Transverse colon (tissue), 4 donors: Measurements from ENCODE around the gene SNRPE. TPM values are rescaled to one million over a fixed set of nuclear protein-coding genes. Genes with fewer than 3 reads are reported as not detected.

Experiments
- DNase-seq: peaks from one replicate; pipeline ENCODE4 v3.0.0-alpha.2; 2019
- H3K27ac ChIP-seq, 4 donors: fragments of 200-600 bp; sonication (generic); 2 replicates each; pipeline ENCODE4 v1.5.1; 2016 to 2018; ENCODE audit warnings: inconsistent platforms in 4 of 4
- H3K27me3 ChIP-seq: fragments of 200-600 bp; sonication (generic); 2 replicates; pipeline ENCODE4 v1.5.1; 2017; ENCODE audit warnings: inconsistent platforms
- H3K36me3 ChIP-seq, 4 donors: fragments of 200-600 bp; sonication (generic); 2 replicates each; pipeline ENCODE4 v1.5.1; 2017 to 2019; ENCODE audit warnings: inconsistent platforms in 4 of 4
- H3K4me1 ChIP-seq, 4 donors: fragments of 200-600 bp; sonication (generic); 2 replicates each; pipeline ENCODE4 v1.5.1; 2017 to 2020; ENCODE audit warnings: inconsistent platforms in 4 of 4
- H3K4me3 ChIP-seq, 4 donors: fragments of 200-600 bp; sonication (generic); 1 replicate in 1 of 4; 2 replicates in 3 of 4; pipeline versions ENCODE4 v1.5.1 to v1.6.1; 2017 to 2019; ENCODE audit warnings: inconsistent platforms in 4 of 4
- H3K9me3 ChIP-seq, 2 donors: fragments of 200-600 bp; sonication (generic); 2 replicates each; pipeline ENCODE4 v1.5.1; 2017 to 2019; ENCODE audit warnings: inconsistent platforms in 2 of 2
- EP300 ChIP-seq: sonication (generic); formaldehyde crosslinking; IDR thresholded peaks from one replicate; pipeline ENCODE4 v1.6.1; 2017; ENCODE audit warnings: antibody characterized with exemption, low read depth
- POLR2A ChIP-seq: fragments of 450-650 bp; IDR thresholded peaks from one replicate; pipeline ENCODE4 v1.6.1; 2016; ENCODE audit warnings: antibody characterized with exemption, mild to moderate bottlenecking, moderate library complexity
- POLR2AphosphoS5 ChIP-seq, 3 donors: sonication (generic); formaldehyde crosslinking; IDR thresholded peaks; one replicate each; pipeline ENCODE4 v1.6.1; 2016; ENCODE audit warnings: antibody characterized with exemption in 3 of 3
- WGBS, 2 donors: methylation state at CpG; one replicate each; pipeline ENCODE4 v1.1.5; 2018; ENCODE audit warnings: low coverage in 1 of 2; 5-methylcytosine and 5-hydroxymethylcytosine counted together
- in situ Hi-C, 4 donors: fragments of 200-750 bp; cut with MboI; loops; one replicate each; pipeline versions ENCODE4 v1.15.0 to v1.15.1; 2017; ENCODE audit warnings: low sequenced_read_pairs in 3 of 4, low pct_ligation_motif_present in 1 of 4, low pct_unique_long_range_greater_than_20kb in 1 of 4
- intact Hi-C: fragments of 100-400 bp; cut with DNase I; formaldehyde crosslinking; loops from one replicate; pipeline ENCODE4 v1.15.1; 2023; ENCODE audit warnings: low total_unique reads
- small RNA-seq, 4 donors: library from RNA; depleted of rRNA; stranded (forward); fragments of <200 nt; gene quantifications; one replicate each; pipeline ENCODE3, GENCODE V24; 2016
- total RNA-seq, 4 donors: library from RNA; depleted of rRNA; stranded (reverse); fragments of >200 nt; gene quantifications; one replicate each; pipeline ENCODE4 v1.1.0, GENCODE V29; 2016
- TF ChIP-seq, protein P1 (sequence below), 5 experiments: fragments of 200-600 bp in 3 of 5; fragments of 450-650 bp in 2 of 5; sonication (generic) in 3 of 5; IDR thresholded peaks; 1 replicate in 2 of 5; 2 replicates in 3 of 5; pipeline ENCODE4 v1.5.1; 2016 to 2017; ENCODE audit warnings: antibody characterized with exemption in 5 of 5, inconsistent platforms in 3 of 5, mild to moderate bottlenecking in 2 of 5, moderate library complexity in 1 of 5

SNRPE gene
- total RNA-seq, 4 donors from 2014 or later: 3.0 to 30.2 (median 24.0) TPM; not detected in 1

DNA sequence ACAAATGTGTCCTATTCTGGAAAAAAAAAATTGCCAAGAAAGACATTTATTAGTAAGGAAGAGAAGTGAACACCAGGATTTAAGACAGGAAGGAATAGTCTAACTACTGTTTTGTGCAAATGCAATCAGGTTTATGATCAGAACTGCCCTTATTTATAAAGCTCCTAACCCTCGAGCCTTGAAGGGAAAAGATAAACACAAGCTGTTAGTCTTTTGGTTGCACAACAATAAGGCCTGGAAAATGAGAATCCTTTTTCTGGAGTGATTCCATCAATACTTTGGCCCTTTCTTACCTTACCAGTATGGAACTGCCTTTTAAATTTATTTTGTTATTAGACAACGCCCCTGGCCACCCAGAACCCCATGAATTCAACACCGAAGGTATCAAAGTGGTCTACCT lies 52.9 kb downstream of the SNRPE start:
- intact Hi-C loops (no loop called here), in situ Hi-C loops (no loop called here)
- Histone ChIP-seq H3K27me3 (no peaks in the 10 kb centered on the region), H3K4me3 (no peak overlapping the region), H3K9me3 (no peaks in the 10 kb centered on the region), H3K27ac (no peak overlapping the region), H3K4me1 (no peaks in the 10 kb centered on the region), H3K36me3 (no peaks in the 10 kb centered on the region)
- DNase-seq: no peak
- TF ChIP-seq POLR2AphosphoS5 (IDR thresholded peaks at IDR 0.05) (no peak), EP300 (no peak), POLR2A (no peak)
- TF ChIP-seq, protein P1, sequence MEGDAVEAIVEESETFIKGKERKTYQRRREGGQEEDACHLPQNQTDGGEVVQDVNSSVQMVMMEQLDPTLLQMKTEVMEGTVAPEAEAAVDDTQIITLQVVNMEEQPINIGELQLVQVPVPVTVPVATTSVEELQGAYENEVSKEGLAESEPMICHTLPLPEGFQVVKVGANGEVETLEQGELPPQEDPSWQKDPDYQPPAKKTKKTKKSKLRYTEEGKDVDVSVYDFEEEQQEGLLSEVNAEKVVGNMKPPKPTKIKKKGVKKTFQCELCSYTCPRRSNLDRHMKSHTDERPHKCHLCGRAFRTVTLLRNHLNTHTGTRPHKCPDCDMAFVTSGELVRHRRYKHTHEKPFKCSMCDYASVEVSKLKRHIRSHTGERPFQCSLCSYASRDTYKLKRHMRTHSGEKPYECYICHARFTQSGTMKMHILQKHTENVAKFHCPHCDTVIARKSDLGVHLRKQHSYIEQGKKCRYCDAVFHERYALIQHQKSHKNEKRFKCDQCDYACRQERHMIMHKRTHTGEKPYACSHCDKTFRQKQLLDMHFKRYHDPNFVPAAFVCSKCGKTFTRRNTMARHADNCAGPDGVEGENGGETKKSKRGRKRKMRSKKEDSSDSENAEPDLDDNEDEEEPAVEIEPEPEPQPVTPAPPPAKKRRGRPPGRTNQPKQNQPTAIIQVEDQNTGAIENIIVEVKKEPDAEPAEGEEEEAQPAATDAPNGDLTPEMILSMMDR (IDR thresholded peaks at IDR 0.05): no peak
- WGBS, 2 donors: 71 to 72% methylated on average over 3 of the region's 3 CpGs

DNA sequence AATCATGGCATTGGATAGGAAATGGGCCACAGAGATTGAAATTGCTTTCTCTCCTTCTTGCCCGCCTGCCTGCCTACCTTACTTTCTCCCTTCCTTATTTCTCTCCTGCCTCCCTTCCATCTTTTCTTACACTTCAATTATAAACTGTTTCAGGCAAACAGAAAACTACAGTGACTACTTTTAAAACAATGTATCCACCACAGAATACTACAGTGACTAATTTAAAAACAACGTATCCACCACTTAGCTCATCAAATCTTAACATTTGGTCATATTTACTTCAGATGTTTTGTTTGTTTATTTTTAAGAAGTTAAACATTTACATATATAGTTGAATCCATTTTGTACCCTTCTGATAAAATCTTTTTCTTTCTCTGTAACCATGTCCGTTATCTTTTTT lies 54.4 kb downstream of the SNRPE start:
- intact Hi-C loops (no loop called here), in situ Hi-C loops (no loop called here)
- 67 to 76% methylated on average over 3 of the region's 3 CpGs for WGBS, 2 donors
- Histone ChIP-seq H3K4me1 (no peaks in the 10 kb centered on the region), H3K36me3 (no peaks in the 10 kb centered on the region), H3K27ac (no peak overlapping the region), H3K4me3 (no peak overlapping the region), H3K27me3 (no peaks in the 10 kb centered on the region), H3K9me3 (no peaks in the 10 kb centered on the region)
- DNase-seq: no peak
- TF ChIP-seq POLR2A (no peak), POLR2AphosphoS5 (IDR thresholded peaks at IDR 0.05) (no peak), EP300 (no peak)
- TF ChIP-seq, protein P1 (IDR thresholded peaks at IDR 0.05): no peak

DNA sequence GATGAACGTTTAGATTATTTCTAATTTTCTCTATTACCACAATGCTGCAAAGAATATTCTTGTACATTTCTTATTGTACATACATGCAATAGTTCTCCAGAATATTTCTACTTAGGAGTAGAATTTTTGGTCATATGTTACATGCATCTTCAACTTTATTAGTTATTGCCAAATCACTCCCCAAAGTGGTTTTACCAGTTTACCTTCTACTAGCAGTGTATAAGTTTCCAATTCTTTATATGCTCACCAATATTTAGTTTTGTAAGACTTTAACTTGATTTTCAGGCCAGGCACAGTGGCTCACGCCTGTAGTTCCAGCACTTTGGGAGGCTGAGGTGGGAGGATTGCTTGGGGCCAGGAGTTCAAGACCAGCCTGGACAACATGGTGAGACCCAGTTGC lies 55.4 kb downstream of the SNRPE start:
- Histone ChIP-seq H3K27ac (no peak overlapping the region), H3K4me3 (no peak overlapping the region), H3K36me3 (no peaks in the 10 kb centered on the region), H3K4me1 (no peaks in the 10 kb centered on the region), H3K9me3 (no peaks in the 10 kb centered on the region), H3K27me3 (no peaks in the 10 kb centered on the region)
- intact Hi-C loops: no loop called here
- WGBS, 2 donors: 83 to 89% methylated on average over 1 to 2 of the region's 2 CpGs
- DNase-seq: no peak
- in situ Hi-C loops: no loop called here
- TF ChIP-seq, protein P1 (IDR thresholded peaks at IDR 0.05): no peak
- TF ChIP-seq POLR2AphosphoS5 (IDR thresholded peaks at IDR 0.05) (no peak), POLR2A (no peak), EP300 (no peak)

Small RNAs within 50 kb of the gene (small RNA-seq; reads per million reads assigned to genes)
- gene HSPE1P6: 0 reads per million in 4 donors

Other genes with a start within 250 kb of the SNRPE start
- gene ATP2B4, start 234.8 kb upstream of the SNRPE start, total RNA-seq: 100 to 1,000 TPM in 1 of 4 donors, 10 to 100 TPM in 3; 58.4 to 146 (median 79.6) TPM
- 1 to 10 TPM in 2 of 4 donors, not detected in 2; 1.2 to 5.4 TPM for gene LAX1, start 96.4 kb upstream of the SNRPE start, total RNA-seq
- 10 to 100 TPM; 12.7 to 29.7 (median 23.6) TPM for gene ZBED6, start 66.0 kb upstream of the SNRPE start, total RNA-seq
- gene ZC3H11A, start 66.0 kb upstream of the SNRPE start, total RNA-seq: 100 to 1,000 TPM in 2 of 4 donors, 10 to 100 TPM in 2; 38.5 to 120 (median 99.0) TPM
- 10 to 100 TPM; 12.1 to 34.1 (median 33.4) TPM for gene SOX13, start 211.5 kb downstream of the SNRPE start, total RNA-seq